Measurements from ENCODE around the gene MGLL.

- TF ChIP-seq CTCF (IDR thresholded peaks at IDR 0.05) (no peak), POLR2AphosphoS5 (IDR thresholded peaks at IDR 0.05) (no peak), POLR2A (IDR thresholded peaks at IDR 0.05) (no peak), EP300 (IDR thresholded peaks at IDR 0.05) (no peak)
These were observed 17.1 kb downstream of the MGLL start for GRCh38 chr3:127805026-127805753.

All from suprapubic skin (tissue), 4 donors.